HL-60 (cell line): ENCODE results near the gene ASB3.

Experiments used
- CTCF ChIP-seq: IDR thresholded peaks from one replicate; pipeline ENCODE4 v1.5.1; 2011; ENCODE audit warnings: low read length, control low read depth, inconsistent platforms; ENCODE audit not compliant: insufficient read depth
- POLR2AphosphoS5 ChIP-seq: IDR thresholded peaks from 2 replicates; pipeline ENCODE4 v1.6.1; 2012; ENCODE audit warnings: low read depth

- no peak for TF ChIP-seq CTCF
- no peak for TF ChIP-seq POLR2AphosphoS5
Observed at GRCh38 chr2:53818854-53819435, 32.2 kb upstream of the ASB3 start.
